H1 (cell line): ENCODE data around the gene PHRF1. TPM values are rescaled to one million over a fixed set of nuclear protein-coding genes. Genes with fewer than 3 reads are reported as not detected.

ENCODE experiments used
- CHD2 ChIP-seq: IDR thresholded peaks from 2 replicates; pipeline ENCODE4 v1.6.1; 2012; ENCODE audit warnings: low read length, improper control_type of control experiment
- SUZ12 ChIP-seq: fragments of 200-600 bp; sonication (generic); IDR thresholded peaks from 2 replicates; pipeline ENCODE4 v1.6.1; 2012; ENCODE audit warnings: mild to moderate bottlenecking, inconsistent platforms, low read length, moderate library complexity, mixed read lengths
- TAF7 ChIP-seq: optimal IDR thresholded peaks from 2 replicates; pipeline ENCODE3; 2011; ENCODE audit warnings: low read depth, mild to moderate bottlenecking, inconsistent platforms, low read length, moderate library complexity, borderline replicate concordance
- polyA plus RNA-seq, 7 experiments: library from polyadenylated mRNA; depleted of rRNA in 3 of 7; stranded (reverse) in 5 of 7; unstranded in 2 of 7; fragments of >200 nt in 5 of 7; fragments of 200-250 nt in 2 of 7; gene quantifications; 1 replicate in 5 of 7; 2 replicates in 1 of 7; 4 replicates in 1 of 7; pipeline versions ENCODE4 v1.2.1 to v1.2.3, GENCODE V29; 2011 to 2013; ENCODE audit warnings: missing spikeins in 2 of 7, mixed read lengths in 2 of 7
- total RNA-seq: library from RNA; stranded (reverse); fragmentation: NEBNext Ultra II Directional; extraction: Animal tissue kit (Norgen Biotek cat#: 25700); gene quantifications from 2 replicates; pipeline ENCODE4 v1.2.1, GENCODE V29; 2021

The PHRF1 gene
- total and polyA plus RNA-seq, 2 of the 8 experiments (the other 6 are each of a cell fraction or from before 2014, with no cell fraction given), result 13.4 to 37.3 TPM

GRCh38 chr11:535519-536454 lies 40.5 kb upstream of the PHRF1 start, which contains the start of gene HRAS (continued):
- peak; percentile 86 for TF ChIP-seq CHD2
- 0 out of 2 replicates have a peak, but pooled peaks have one; percentile 9 for TF ChIP-seq SUZ12
- peak; percentile 42 for TF ChIP-seq TAF7
- TF ChIP-seq, all 59 proteins: peak for 17
